Measurements from ENCODE around the gene FEZ2.

Gene FEZ2

GRCh38 chr2:36577884-36578283, 20.1 kb downstream of the FEZ2 start:
- no peaks in the 10 kb centered on the region for H3F3A ChIP-seq (ENCODE audit: insufficient read depth)
- no peak overlapping the region for H3K27ac ChIP-seq (ENCODE audit: low read depth, low read length)
- no peak overlapping the region for H3K9ac ChIP-seq (ENCODE audit: low read length)
- H3K79me2 ChIP-seq (ENCODE audit: insufficient read depth, low read length), result no peaks in the 10 kb centered on the region
- no peaks in the 10 kb centered on the region for H3K27me3 ChIP-seq (ENCODE audit: low read length)
- no peaks in the 10 kb centered on the region for H3K9me3 ChIP-seq (ENCODE audit: insufficient read depth, low read length)
- peaks cover 14% of the 10 kb centered on the region; the same call in 1 of the 2 replicates for H3K36me3 ChIP-seq (ENCODE audit: low read length)
- H3K9me2 ChIP-seq (replicated peaks; ENCODE audit: insufficient read depth, low read length), result no peaks in the 10 kb centered on the region
- no peaks in the 10 kb centered on the region for H4K20me1 ChIP-seq (ENCODE audit: low read depth, low read length)
- TF ChIP-seq EZH2phosphoT487 (conservative IDR thresholded peaks at IDR 0.05; ENCODE audit: low read length) (no peak), CTCF (IDR thresholded peaks at IDR 0.05; ENCODE audit: insufficient read depth, low read length, poor library complexity, severe bottlenecking) (no peak)
- H3K4me3 ChIP-seq (ENCODE audit: insufficient read depth, low read length, poor library complexity, severe bottlenecking), result no peak overlapping the region
- no peak overlapping the region for H3K4me2 ChIP-seq (ENCODE audit: low read depth, low read length, poor library complexity, severe bottlenecking)
- H2AFZ ChIP-seq (ENCODE audit: low read depth, low read length, severe bottlenecking), result no peak overlapping the region

- no peak overlapping the region for H3K27ac ChIP-seq (ENCODE audit: low read depth, low read length)
- TF ChIP-seq EZH2phosphoT487 (conservative IDR thresholded peaks at IDR 0.05; ENCODE audit: low read length) (no peak), CTCF (IDR thresholded peaks at IDR 0.05; ENCODE audit: insufficient read depth, low read length, poor library complexity, severe bottlenecking) (no peak)
- no peak overlapping the region for H3K9ac ChIP-seq (ENCODE audit: low read length)
- H3K4me3 ChIP-seq (ENCODE audit: insufficient read depth, low read length, poor library complexity, severe bottlenecking), result no peak overlapping the region
- no peak overlapping the region for H2AFZ ChIP-seq (ENCODE audit: low read depth, low read length, severe bottlenecking)
- no peaks in the 10 kb centered on the region for H3K27me3 ChIP-seq (ENCODE audit: low read length)
- H4K20me1 ChIP-seq (ENCODE audit: low read depth, low read length), result no peaks in the 10 kb centered on the region
- H3K4me2 ChIP-seq (ENCODE audit: low read depth, low read length, poor library complexity, severe bottlenecking), result no peak overlapping the region
- no peaks in the 10 kb centered on the region for H3K9me3 ChIP-seq (ENCODE audit: insufficient read depth, low read length)
- peaks cover 14% of the 10 kb centered on the region; the same call in 1 of the 2 replicates for H3K36me3 ChIP-seq (ENCODE audit: low read length)
- H3F3A ChIP-seq (ENCODE audit: insufficient read depth), result no peaks in the 10 kb centered on the region
- no peaks in the 10 kb centered on the region for H3K79me2 ChIP-seq (ENCODE audit: insufficient read depth, low read length)
- H3K9me2 ChIP-seq (replicated peaks; ENCODE audit: insufficient read depth, low read length), result no peaks in the 10 kb centered on the region
These were observed 23.4 kb downstream of the FEZ2 start for GRCh38 chr2:36574560-36574959.

GRCh38 chr2:36573165-36573564, 24.8 kb downstream of the FEZ2 start:
- TF ChIP-seq EZH2phosphoT487 (conservative IDR thresholded peaks at IDR 0.05; ENCODE audit: low read length), result no peak
- no peaks in the 10 kb centered on the region for H3K9me3 ChIP-seq (ENCODE audit: insufficient read depth, low read length)
- no peak overlapping the region for H3K4me3 ChIP-seq (ENCODE audit: insufficient read depth, low read length, poor library complexity, severe bottlenecking)
- H3K27me3 ChIP-seq (ENCODE audit: low read length), result no peaks in the 10 kb centered on the region
- no peaks in the 10 kb centered on the region for H3K79me2 ChIP-seq (ENCODE audit: insufficient read depth, low read length)
- no peak overlapping the region for H3K4me2 ChIP-seq (ENCODE audit: low read depth, low read length, poor library complexity, severe bottlenecking)
- no peak overlapping the region for H3K9ac ChIP-seq (ENCODE audit: low read length)
- H3K36me3 ChIP-seq (ENCODE audit: low read length), result peaks cover 11% of the 10 kb centered on the region; the same call in 1 of the 2 replicates
- no peak overlapping the region for H2AFZ ChIP-seq (ENCODE audit: low read depth, low read length, severe bottlenecking)
- H4K20me1 ChIP-seq (ENCODE audit: low read depth, low read length), result no peaks in the 10 kb centered on the region
- H3F3A ChIP-seq (ENCODE audit: insufficient read depth), result no peaks in the 10 kb centered on the region
- H3K9me2 ChIP-seq (replicated peaks; ENCODE audit: insufficient read depth, low read length), result no peaks in the 10 kb centered on the region
- no peak overlapping the region for H3K27ac ChIP-seq (ENCODE audit: low read depth, low read length)

- Histone ChIP-seq H3K9me2 (replicated peaks; ENCODE audit: insufficient read depth, low read length) (no peaks in the 10 kb centered on the region), H3K9me3 (ENCODE audit: insufficient read depth, low read length) (no peaks in the 10 kb centered on the region), H3K27ac (ENCODE audit: low read depth, low read length) (no peak overlapping the region), H3K36me3 (ENCODE audit: low read length) (peaks cover 7% of the 10 kb centered on the region; the same call in 1 of the 2 replicates), H2AFZ (ENCODE audit: low read depth, low read length, severe bottlenecking) (no peak overlapping the region), H3F3A (ENCODE audit: insufficient read depth) (no peaks in the 10 kb centered on the region), H3K9ac (ENCODE audit: low read length) (no peak overlapping the region), H3K4me3 (ENCODE audit: insufficient read depth, low read length, poor library complexity, severe bottlenecking) (no peak overlapping the region), H3K4me2 (ENCODE audit: low read depth, low read length, poor library complexity, severe bottlenecking) (no peak overlapping the region), H4K20me1 (ENCODE audit: low read depth, low read length) (no peaks in the 10 kb centered on the region), H3K27me3 (ENCODE audit: low read length) (no peaks in the 10 kb centered on the region), H3K79me2 (ENCODE audit: insufficient read depth, low read length) (no peaks in the 10 kb centered on the region)
- TF ChIP-seq CTCF (IDR thresholded peaks at IDR 0.05; ENCODE audit: insufficient read depth, low read length, poor library complexity, severe bottlenecking) (no peak), EZH2phosphoT487 (conservative IDR thresholded peaks at IDR 0.05; ENCODE audit: low read length) (no peak)
These were observed 25.3 kb downstream of the FEZ2 start for GRCh38 chr2:36572719-36573059.
